HepG2 (cell line): Measurements from ENCODE around the gene GNAI2.

Experiments
- U2AF1 ChIP-seq: fragments of 200-400 bp; formaldehyde crosslinking; optimal IDR thresholded peaks from 2 replicates; pipeline ENCODE3; 2017; ENCODE audit warnings: mild to moderate bottlenecking, low read depth, low read length
- ZNF7 ChIP-seq: IDR thresholded peaks from 2 replicates; pipeline ENCODE4 v1.6.1; 2016; ENCODE audit warnings: missing biosample characterization, missing genetic modification reagents
- ZZZ3 ChIP-seq: sonication (generic); formaldehyde crosslinking; IDR thresholded peaks from 2 replicates; pipeline ENCODE4 v1.4.0; 2020; ENCODE audit warnings: missing genetic modification reagents, mild to moderate bottlenecking, borderline replicate concordance
- TF ChIP-seq, protein P1 (sequence below): sonication (generic); formaldehyde crosslinking; IDR thresholded peaks from 2 replicates; pipeline ENCODE4 v1.4.0; 2020; ENCODE audit warnings: missing genetic modification reagents

DNA sequence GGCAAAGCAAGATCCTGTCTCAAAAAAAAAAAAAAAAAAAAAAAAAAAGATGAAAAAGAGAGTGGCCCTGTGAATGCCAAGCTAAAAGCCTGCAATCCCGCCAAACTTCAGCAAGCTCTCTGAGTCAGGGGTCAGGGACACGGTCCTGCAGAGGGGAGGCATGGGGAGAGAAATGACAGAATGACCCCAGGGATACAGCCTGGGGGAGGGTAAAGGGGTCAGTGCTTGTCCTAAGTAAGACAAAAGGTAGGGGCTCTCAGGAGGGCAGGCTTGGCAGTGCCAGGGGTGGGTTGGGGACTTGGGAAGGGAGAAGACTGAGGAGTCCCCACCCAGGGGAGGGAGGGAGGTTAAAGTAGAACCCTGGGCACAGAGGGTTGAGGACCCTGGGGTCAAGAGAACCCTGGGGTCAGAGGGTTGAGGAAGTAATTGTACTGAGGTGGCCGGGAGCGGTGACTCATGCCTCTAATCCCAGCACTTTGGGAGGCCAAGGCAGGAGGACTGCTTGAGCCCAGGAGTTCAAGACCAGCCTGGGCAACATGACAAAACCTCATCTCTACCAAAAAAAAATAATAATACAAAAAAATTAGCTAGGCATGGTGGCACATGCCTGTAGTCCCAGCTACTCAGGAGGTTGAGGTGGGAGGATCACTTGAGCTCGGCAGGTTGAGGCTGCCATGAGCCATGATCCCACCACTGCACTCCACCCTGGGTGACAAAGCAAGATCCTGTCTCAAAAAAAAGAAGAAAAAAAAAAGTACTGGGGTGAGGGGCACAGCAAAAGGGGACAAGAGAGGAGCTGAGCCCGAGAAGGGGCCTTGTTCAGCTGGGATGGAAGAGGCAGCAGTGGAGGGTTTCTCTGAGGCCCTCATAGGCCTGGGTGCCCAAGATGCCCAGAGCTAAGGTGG, 27.7 kb downstream of the GNAI2 start:
- TF ChIP-seq ZNF7, result no peak
- TF ChIP-seq ZZZ3, result no peak
- TF ChIP-seq, protein P1, sequence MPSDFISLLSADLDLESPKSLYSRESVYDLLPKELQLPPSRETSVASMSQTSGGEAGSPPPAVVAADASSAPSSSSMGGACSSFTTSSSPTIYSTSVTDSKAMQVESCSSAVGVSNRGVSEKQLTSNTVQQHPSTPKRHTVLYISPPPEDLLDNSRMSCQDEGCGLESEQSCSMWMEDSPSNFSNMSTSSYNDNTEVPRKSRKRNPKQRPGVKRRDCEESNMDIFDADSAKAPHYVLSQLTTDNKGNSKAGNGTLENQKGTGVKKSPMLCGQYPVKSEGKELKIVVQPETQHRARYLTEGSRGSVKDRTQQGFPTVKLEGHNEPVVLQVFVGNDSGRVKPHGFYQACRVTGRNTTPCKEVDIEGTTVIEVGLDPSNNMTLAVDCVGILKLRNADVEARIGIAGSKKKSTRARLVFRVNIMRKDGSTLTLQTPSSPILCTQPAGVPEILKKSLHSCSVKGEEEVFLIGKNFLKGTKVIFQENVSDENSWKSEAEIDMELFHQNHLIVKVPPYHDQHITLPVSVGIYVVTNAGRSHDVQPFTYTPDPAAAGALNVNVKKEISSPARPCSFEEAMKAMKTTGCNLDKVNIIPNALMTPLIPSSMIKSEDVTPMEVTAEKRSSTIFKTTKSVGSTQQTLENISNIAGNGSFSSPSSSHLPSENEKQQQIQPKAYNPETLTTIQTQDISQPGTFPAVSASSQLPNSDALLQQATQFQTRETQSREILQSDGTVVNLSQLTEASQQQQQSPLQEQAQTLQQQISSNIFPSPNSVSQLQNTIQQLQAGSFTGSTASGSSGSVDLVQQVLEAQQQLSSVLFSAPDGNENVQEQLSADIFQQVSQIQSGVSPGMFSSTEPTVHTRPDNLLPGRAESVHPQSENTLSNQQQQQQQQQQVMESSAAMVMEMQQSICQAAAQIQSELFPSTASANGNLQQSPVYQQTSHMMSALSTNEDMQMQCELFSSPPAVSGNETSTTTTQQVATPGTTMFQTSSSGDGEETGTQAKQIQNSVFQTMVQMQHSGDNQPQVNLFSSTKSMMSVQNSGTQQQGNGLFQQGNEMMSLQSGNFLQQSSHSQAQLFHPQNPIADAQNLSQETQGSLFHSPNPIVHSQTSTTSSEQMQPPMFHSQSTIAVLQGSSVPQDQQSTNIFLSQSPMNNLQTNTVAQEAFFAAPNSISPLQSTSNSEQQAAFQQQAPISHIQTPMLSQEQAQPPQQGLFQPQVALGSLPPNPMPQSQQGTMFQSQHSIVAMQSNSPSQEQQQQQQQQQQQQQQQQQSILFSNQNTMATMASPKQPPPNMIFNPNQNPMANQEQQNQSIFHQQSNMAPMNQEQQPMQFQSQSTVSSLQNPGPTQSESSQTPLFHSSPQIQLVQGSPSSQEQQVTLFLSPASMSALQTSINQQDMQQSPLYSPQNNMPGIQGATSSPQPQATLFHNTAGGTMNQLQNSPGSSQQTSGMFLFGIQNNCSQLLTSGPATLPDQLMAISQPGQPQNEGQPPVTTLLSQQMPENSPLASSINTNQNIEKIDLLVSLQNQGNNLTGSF (CRISPR knock-in tag), result no peak
- TF ChIP-seq U2AF1, result no peak
